ENCODE measurements around the gene KCTD7. TPM values are rescaled to one million over a fixed set of nuclear protein-coding genes. Genes with fewer than 3 reads are reported as not detected.
"Not testable (repeated sequence)": the region's sequence is repeated elsewhere in the genome, so short reads cannot be mapped to it uniquely, and the experiment has no call there.

The KCTD7 gene
- total and polyA plus RNA-seq, 10 of the 15 experiments (the other 5 are each of a cell fraction or from before 2014, with no cell fraction given) = 1.6 to 18.0 (median 9.4) TPM

DNA sequence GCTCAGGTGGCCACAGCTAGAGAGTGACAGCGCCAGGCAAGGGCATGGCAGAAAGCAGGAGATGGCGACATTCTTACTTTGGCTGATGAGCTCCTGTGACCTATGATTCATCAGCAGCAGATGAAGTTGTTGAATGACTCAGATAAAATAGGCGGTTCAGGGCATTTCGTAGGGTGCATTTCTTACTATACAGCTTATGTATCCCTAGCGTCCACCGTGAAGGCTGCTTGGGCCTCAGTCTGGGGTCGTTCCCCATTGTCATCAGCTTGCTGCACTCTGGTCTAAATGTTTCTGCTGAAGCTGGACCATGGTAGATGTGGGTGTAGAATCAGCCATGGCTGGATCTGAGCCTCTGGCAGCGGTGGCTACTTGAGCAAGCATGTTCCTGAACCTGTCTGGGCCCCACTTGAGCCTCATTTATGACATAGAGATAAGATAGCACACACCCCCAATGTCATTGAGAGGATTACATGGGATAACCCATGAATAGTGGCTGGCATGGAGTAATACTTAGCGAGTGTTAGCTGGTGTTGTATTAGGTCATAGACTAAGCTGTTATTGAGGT lies 7.4 kb downstream of the KCTD7 start:
- H3K27ac ChIP-seq (ENCODE audit: control insufficient read depth, insufficient read depth) = 0 out of 2 replicates have a peak overlapping the region, but pooled peaks have one; percentile 46
- ChIA-PET CTCF (interaction anchor here (0.7 kb wide), 1 partner anchor 61 kb away, joined by 4 read pairs; no protein-coding TSS in a partner anchor), SMC1A (ENCODE audit: uncharacterized antibody, unreplicated experiment) (interaction anchor here (1.5 kb wide), 1 partner anchor 9 kb away, joined by 4 read pairs; no protein-coding TSS in a partner anchor), RAD21 (ENCODE audit: unreplicated experiment) (interaction anchor here (1.9 kb wide), 1 partner anchor 17 kb away, joined by 6 read pairs; no protein-coding TSS in a partner anchor)
- POLR2A ChIA-PET; H3K4me2 ChIP-seq (ENCODE audit: control insufficient read depth, insufficient read depth); intact Hi-C loops (cut with micrococcal nuclease; ENCODE audit: unreplicated experiment); H2AFZ ChIP-seq (ENCODE audit: control insufficient read depth, low read depth, low read length); H3K9ac ChIP-seq (ENCODE audit: control insufficient read depth, insufficient read depth, low read length); H4K20me1 ChIP-seq (ENCODE audit: control insufficient read depth, insufficient read depth); H3K9me3 ChIP-seq (replicated peaks; ENCODE audit: control insufficient read depth, insufficient read depth, low read length); H3K79me2 ChIP-seq (ENCODE audit: control insufficient read depth, insufficient read depth, low read length); H3K4me3 ChIP-seq; in situ Hi-C loops (cut with MboI); H3K27me3 ChIP-seq (replicated peaks in 1 of 2; ENCODE audit: control insufficient read depth in 2 of 2, insufficient read depth in 2 of 2, low read length in 1 of 2); DNase-seq (ENCODE audit: low read depth, low spot score); BruUV-seq (replicated peaks): not testable (repeated sequence)
- H3K36me3 ChIP-seq (ENCODE audit: control insufficient read depth in 2 of 2, insufficient read depth in 2 of 2, low read length in 1 of 2) = peaks cover 9 to 19% of the 10 kb centered on the region in 2 experiments; a peak in 3 of 4 replicates
- 16% methylated on average over 8 of the region's 9 CpGs for WGBS (ENCODE audit: insufficient coverage, insufficient replicate concordance, low lambda C conversion rate, missing lambda C conversion rate)
- H3K4me1 ChIP-seq (ENCODE audit: control insufficient read depth, insufficient read depth, low read length) = peaks cover 31% of the 10 kb centered on the region
- peak; percentile 68 for ATAC-seq
- peak; percentile 71 for FAIRE-seq
- 0 out of 2 replicates have a peak, but pooled peaks have one; percentile 34 for TF ChIP-seq JUNB (IDR thresholded peaks at IDR 0.05)

- Histone ChIP-seq H3K79me2 (ENCODE audit: control insufficient read depth, insufficient read depth, low read length) (no peaks in the 10 kb centered on the region), H3K27me3 (replicated peaks in 1 of 2; ENCODE audit: control insufficient read depth in 2 of 2, insufficient read depth in 2 of 2, low read length in 1 of 2) (no peaks in the 10 kb centered on the region), H3K9ac (ENCODE audit: control insufficient read depth, insufficient read depth, low read length) (no peak overlapping the region), H3K36me3 (ENCODE audit: control insufficient read depth in 2 of 2, insufficient read depth in 2 of 2, low read length in 1 of 2) (peaks cover 9 to 20% of the 10 kb centered on the region in 2 experiments; a peak in 3 of 4 replicates), H3K4me2 (ENCODE audit: control insufficient read depth, insufficient read depth) (no peak overlapping the region), H3K27ac (ENCODE audit: control insufficient read depth, insufficient read depth) (no peak overlapping the region), H3K4me3 (no peak overlapping the region), H2AFZ (ENCODE audit: control insufficient read depth, low read depth, low read length) (no peak overlapping the region), H3K9me3 (replicated peaks; ENCODE audit: control insufficient read depth, insufficient read depth, low read length) (no peaks in the 10 kb centered on the region), H3K4me1 (ENCODE audit: control insufficient read depth, insufficient read depth, low read length) (peaks cover 13% of the 10 kb centered on the region), H4K20me1 (ENCODE audit: control insufficient read depth, insufficient read depth) (no peaks in the 10 kb centered on the region)
- WGBS (ENCODE audit: insufficient coverage, insufficient replicate concordance, low lambda C conversion rate, missing lambda C conversion rate) = 92% methylated on average over 21 of the region's 21 CpGs
- ChIA-PET POLR2A (no interaction called here), CTCF (no interaction called here), RAD21 (ENCODE audit: unreplicated experiment) (no interaction called here), SMC1A (ENCODE audit: uncharacterized antibody, unreplicated experiment) (interaction anchor here (0.5 kb wide), 1 partner anchor 17 kb away, joined by 3 read pairs; no protein-coding TSS in a partner anchor)
- FAIRE-seq = no peak
- intact Hi-C loops (cut with micrococcal nuclease; ENCODE audit: unreplicated experiment) = no loop called here
- in situ Hi-C loops (cut with MboI) = no loop called here
- DNase-seq (ENCODE audit: low read depth, low spot score) = no peak
- no peak for ATAC-seq
- no TSS peak for BruUV-seq (replicated peaks)
- TF ChIP-seq SMAD5 (IDR thresholded peaks at IDR 0.05; ENCODE audit: low read depth) = no peak
- TF ChIP-seq NR2C1 (IDR thresholded peaks at IDR 0.05) = no peak
- TF ChIP-seq USF1 (IDR thresholded peaks at IDR 0.05; ENCODE audit: borderline replicate concordance, extremely low read length, insufficient read depth, low read depth, low read length) = no peak
- TF ChIP-seq SIN3A (IDR thresholded peaks at IDR 0.05; ENCODE audit: low read depth, low read length) = no peak
- TF ChIP-seq DPF2 (IDR thresholded peaks at IDR 0.05) = no peak
- no peak for TF ChIP-seq POLR2AphosphoS5 (IDR thresholded peaks at IDR 0.05; ENCODE audit: low read length)
- TF ChIP-seq JUND (IDR thresholded peaks at IDR 0.05; ENCODE audit: low read depth, low read length) = no peak
- TF ChIP-seq RB1 (IDR thresholded peaks at IDR 0.05; ENCODE audit: borderline replicate concordance) = no peak
- TF ChIP-seq ZNF274 (IDR thresholded peaks at IDR 0.05; ENCODE audit: insufficient read depth, insufficient read length) = no peak
- TF ChIP-seq, protein P1, sequence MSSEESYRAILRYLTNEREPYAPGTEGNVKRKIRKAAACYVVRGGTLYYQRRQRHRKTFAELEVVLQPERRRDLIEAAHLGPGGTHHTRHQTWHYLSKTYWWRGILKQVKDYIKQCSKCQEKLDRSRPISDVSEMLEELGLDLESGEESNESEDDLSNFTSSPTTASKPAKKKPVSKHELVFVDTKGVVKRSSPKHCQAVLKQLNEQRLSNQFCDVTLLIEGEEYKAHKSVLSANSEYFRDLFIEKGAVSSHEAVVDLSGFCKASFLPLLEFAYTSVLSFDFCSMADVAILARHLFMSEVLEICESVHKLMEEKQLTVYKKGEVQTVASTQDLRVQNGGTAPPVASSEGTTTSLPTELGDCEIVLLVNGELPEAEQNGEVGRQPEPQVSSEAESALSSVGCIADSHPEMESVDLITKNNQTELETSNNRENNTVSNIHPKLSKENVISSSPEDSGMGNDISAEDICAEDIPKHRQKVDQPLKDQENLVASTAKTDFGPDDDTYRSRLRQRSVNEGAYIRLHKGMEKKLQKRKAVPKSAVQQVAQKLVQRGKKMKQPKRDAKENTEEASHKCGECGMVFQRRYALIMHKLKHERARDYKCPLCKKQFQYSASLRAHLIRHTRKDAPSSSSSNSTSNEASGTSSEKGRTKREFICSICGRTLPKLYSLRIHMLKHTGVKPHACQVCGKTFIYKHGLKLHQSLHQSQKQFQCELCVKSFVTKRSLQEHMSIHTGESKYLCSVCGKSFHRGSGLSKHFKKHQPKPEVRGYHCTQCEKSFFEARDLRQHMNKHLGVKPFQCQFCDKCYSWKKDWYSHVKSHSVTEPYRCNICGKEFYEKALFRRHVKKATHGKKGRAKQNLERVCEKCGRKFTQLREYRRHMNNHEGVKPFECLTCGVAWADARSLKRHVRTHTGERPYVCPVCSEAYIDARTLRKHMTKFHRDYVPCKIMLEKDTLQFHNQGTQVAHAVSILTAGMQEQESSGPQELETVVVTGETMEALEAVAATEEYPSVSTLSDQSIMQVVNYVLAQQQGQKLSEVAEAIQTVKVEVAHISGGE (CRISPR knock-in tag; IDR thresholded peaks at IDR 0.05) = no peak
- no peak for TF ChIP-seq WRNIP1 (IDR thresholded peaks at IDR 0.05; ENCODE audit: borderline replicate concordance, low read depth, low read length)
These were observed 9.8 kb downstream of the KCTD7 start for GRCh38 chr7:66638309-66639099.
